ENCODE measurements around the gene XRCC5. TPM values are rescaled to one million over a fixed set of nuclear protein-coding genes. Genes with fewer than 3 reads are reported as not detected.

Gene XRCC5
- total RNA-seq, 4 donors from 2014 or later, result 107 to 132 (median 116) TPM

DNA sequence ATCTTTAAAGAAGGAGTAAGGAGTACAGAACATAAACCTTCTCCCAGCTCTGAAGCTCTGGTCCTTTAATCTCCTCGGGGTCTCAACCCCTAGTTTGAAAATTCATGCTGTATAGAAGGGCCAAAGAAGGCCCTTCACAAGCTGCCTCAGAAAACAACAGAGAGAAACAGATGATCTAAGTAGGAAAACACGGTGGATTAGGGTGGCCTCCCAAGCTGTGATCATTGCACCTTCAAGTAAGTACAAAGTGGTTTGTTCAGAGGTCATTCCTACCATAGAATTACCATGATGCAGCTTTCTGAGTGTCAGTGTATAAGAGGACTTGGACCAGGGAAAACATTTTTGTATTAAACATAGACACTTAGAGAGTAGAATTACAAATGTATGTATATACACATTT is 16.5 kb upstream of the XRCC5 start:
- intact Hi-C loops (cut with DNase I; ENCODE audit: low total_unique reads), result no loop called here
- WGBS, 2 donors, result 78 to 82% methylated on average over 2 of the region's 2 CpGs

DNA sequence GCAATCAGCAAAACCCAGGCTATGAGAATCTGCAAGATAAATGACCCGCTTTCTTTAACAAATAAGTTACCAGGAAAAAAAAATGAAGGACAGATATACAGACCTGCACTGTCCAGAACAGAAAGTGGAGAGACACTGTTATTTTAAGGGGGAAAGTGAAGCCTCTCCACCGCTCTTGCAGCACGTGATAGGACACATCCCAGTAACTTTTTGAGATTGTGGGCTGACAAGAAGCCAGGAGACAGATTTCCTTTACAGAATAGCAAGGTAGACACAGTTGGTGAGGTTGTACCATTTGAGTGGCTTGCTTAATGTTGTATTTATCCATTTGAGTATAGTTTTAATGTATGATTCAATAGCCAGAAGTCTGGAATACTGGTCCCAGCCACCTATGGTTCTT is 14.4 kb upstream of the XRCC5 start:
- WGBS, 2 donors, result 88 to 89% methylated on average over 3 of the region's 3 CpGs
- no peak for DNase-seq (ENCODE audit: low spot score in 2 of 2)
- TF ChIP-seq, protein P1, sequence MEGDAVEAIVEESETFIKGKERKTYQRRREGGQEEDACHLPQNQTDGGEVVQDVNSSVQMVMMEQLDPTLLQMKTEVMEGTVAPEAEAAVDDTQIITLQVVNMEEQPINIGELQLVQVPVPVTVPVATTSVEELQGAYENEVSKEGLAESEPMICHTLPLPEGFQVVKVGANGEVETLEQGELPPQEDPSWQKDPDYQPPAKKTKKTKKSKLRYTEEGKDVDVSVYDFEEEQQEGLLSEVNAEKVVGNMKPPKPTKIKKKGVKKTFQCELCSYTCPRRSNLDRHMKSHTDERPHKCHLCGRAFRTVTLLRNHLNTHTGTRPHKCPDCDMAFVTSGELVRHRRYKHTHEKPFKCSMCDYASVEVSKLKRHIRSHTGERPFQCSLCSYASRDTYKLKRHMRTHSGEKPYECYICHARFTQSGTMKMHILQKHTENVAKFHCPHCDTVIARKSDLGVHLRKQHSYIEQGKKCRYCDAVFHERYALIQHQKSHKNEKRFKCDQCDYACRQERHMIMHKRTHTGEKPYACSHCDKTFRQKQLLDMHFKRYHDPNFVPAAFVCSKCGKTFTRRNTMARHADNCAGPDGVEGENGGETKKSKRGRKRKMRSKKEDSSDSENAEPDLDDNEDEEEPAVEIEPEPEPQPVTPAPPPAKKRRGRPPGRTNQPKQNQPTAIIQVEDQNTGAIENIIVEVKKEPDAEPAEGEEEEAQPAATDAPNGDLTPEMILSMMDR (IDR thresholded peaks at IDR 0.05), result no peak
- no peak for TF ChIP-seq POLR2A (IDR thresholded peaks at IDR 0.05)
- intact Hi-C loops (cut with DNase I; ENCODE audit: low total_unique reads), result no loop called here
- no peak overlapping the region for H3K4me3 ChIP-seq (ENCODE audit: low read depth, poor library complexity, severe bottlenecking)

More for the DNA sequence above, 16.5 kb upstream of the XRCC5 start:
- no peak overlapping the region for H3K4me3 ChIP-seq (ENCODE audit: low read depth, poor library complexity, severe bottlenecking)
- TF ChIP-seq POLR2A (IDR thresholded peaks at IDR 0.05), result no peak
- TF ChIP-seq, protein P1 (IDR thresholded peaks at IDR 0.05), result no peak
- no peak for DNase-seq (ENCODE audit: low spot score in 2 of 2)

DNA sequence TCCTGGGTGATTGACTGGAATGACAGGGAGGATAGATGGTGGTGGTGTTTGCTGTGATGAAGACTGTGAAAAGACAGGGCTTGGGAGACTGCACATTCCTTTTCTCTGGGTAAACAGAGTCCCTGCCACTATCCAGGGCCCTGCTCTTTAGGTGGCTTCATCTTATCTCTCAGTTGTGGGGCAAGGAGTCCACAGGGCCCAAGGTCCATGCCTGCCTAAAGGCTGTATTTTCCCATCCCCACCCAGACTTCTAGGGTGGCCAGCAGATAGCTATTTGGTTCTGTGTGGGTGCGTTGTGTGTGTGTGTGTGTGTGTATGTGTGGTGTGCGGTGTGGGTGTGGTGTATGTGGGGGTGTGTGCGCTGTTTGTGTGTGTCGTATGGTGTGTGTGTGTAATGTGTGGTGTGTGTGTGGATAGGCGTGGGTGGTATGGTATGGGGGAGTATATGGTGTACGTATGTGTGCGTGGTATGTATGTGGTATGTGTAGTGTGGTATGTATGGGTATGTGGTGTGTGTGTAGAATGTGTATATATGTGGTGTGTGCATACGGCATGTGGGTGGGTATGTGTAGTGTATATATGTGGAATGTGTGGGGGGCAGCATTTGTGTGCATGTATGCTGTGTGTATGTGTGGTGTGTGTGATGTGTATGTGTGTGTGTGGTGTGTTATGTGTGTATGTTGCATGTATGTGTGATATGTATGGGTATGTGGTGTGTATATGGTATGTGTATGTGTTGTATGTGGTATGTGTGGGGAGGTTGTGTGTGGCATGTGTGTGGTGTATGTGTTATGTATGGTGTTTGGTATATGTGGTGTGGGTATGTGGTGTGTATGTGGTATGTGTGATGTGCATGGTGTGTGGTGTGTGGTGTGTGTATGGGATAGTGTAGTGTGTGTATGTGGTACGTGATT is 10.5 kb upstream of the XRCC5 start:
- TF ChIP-seq, protein P1 (IDR thresholded peaks at IDR 0.05), result no peak
- TF ChIP-seq POLR2A (IDR thresholded peaks at IDR 0.05), result no peak
- intact Hi-C loops (cut with DNase I; ENCODE audit: low total_unique reads), result no loop called here
- DNase-seq (ENCODE audit: low spot score in 2 of 2), result no peak
- H3K4me3 ChIP-seq (ENCODE audit: low read depth, poor library complexity, severe bottlenecking), result no peak overlapping the region
- 96% methylated on average over 9 of the region's 9 CpGs for WGBS, 2 donors

DNA sequence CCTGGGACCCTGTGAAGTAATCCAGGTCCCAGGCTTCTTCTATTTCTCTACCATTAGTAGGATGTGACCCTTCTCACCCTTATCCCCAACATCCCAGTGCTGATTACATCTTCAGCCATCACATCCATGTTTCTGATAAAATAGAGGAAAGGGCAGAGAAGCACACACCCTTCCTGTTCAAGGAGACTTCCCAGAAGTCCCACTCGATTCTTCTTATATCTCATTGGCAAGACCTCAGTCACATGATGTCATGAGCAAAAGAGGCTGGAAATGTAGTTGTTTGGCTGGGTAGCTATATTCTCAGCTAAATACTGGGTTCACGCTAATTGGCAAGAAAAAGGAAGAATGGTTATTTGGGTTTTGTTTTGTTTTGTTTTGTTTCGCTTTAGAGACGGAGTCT is 8.0 kb upstream of the XRCC5 start:
- TF ChIP-seq, protein P1 (IDR thresholded peaks at IDR 0.05), result no peak
- no peak for TF ChIP-seq POLR2A (IDR thresholded peaks at IDR 0.05)
- H3K4me3 ChIP-seq (ENCODE audit: low read depth, poor library complexity, severe bottlenecking), result no peak overlapping the region
- intact Hi-C loops (cut with DNase I; ENCODE audit: low total_unique reads), result no loop called here
- DNase-seq (ENCODE audit: low spot score in 2 of 2), result no peak
- 88 to 91% methylated on average over 4 of the region's 4 CpGs for WGBS, 2 donors

DNA sequence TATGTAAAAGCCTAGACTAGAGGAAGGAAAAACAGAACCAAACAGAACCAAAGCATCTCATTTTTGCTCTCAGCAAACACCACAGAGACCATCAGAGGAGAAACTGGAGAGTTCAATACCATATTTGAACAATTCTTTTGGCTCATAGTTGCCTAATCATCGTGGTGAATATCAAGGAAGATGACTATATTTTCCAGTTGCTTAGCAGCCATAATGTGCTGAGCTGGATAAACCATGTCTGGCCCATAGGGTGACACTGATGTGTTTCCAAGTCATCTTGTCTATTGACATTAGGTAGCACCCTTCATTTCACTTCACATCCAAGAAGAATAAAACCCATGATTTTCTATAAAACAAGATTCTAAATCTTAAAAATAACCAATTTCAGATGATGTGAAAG is 5.9 kb upstream of the XRCC5 start:
- WGBS, 2 donors, result 70 to 73% methylated on average over 1 of the region's 1 CpG
- DNase-seq (ENCODE audit: low spot score in 2 of 2), result no peak
- intact Hi-C loops (cut with DNase I; ENCODE audit: low total_unique reads), result no loop called here
- TF ChIP-seq, protein P1 (IDR thresholded peaks at IDR 0.05), result no peak
- TF ChIP-seq POLR2A (IDR thresholded peaks at IDR 0.05), result no peak
- no peak overlapping the region for H3K4me3 ChIP-seq (ENCODE audit: low read depth, poor library complexity, severe bottlenecking)
